Heart left ventricle (tissue), 16 donors: ENCODE results near the gene SATB2. TPM values are rescaled to one million over a fixed set of nuclear protein-coding genes. Genes with fewer than 3 reads are reported as not detected.

Experiments used
- ATAC-seq, 4 donors: fragments of 200-7000 bp; cut with Tn5 transposase; one replicate each; pipeline ENCODE4 v1.9.1; 2020 to 2022; ENCODE audit warnings: moderate library complexity in 4 of 4, mild to moderate bottlenecking in 3 of 4, moderate number of reproducible peaks in 1 of 4
- DNase-seq, 5 donors: peaks; one replicate each; pipeline ENCODE4 v3.0.0-alpha.2; 2020
- H3K27ac ChIP-seq, 12 donors: fragments of 200-600 bp; sonication (generic) in 4 of 12; one replicate each; pipeline versions ENCODE4 v1.5.0 to v1.8.0; 2016 to 2022; ENCODE audit warnings: mild to moderate bottlenecking in 2 of 12
- H3K27me3 ChIP-seq, 9 donors: fragments of 200-600 bp; sonication (generic) in 2 of 9; one replicate each; pipeline versions ENCODE4 v1.5.1 to v1.8.0; 2016 to 2022; ENCODE audit warnings: mild to moderate bottlenecking in 3 of 9
- H3K36me3 ChIP-seq, 9 donors: fragments of 200-600 bp; sonication (generic) in 2 of 9; one replicate each; pipeline versions ENCODE4 v1.5.0 to v1.8.0; 2018 to 2022; ENCODE audit warnings: mild to moderate bottlenecking in 2 of 9
- H3K4me1 ChIP-seq, 12 donors: fragments of 200-600 bp; sonication (generic) in 4 of 12; one replicate each; pipeline versions ENCODE4 v1.5.0 to v1.8.0; 2016 to 2022; ENCODE audit warnings: mild to moderate bottlenecking in 3 of 12
- H3K4me3 ChIP-seq, 12 donors: fragments of 200-600 bp; sonication (generic) in 4 of 12; one replicate each; pipeline versions ENCODE4 v1.5.0 to v1.8.0; 2017 to 2022; ENCODE audit warnings: mild to moderate bottlenecking in 9 of 12, moderate library complexity in 4 of 12
- H3K9me3 ChIP-seq, 12 donors: fragments of 200-600 bp; sonication (generic) in 4 of 12; one replicate each; pipeline versions ENCODE4 v1.5.0 to v1.8.0; 2016 to 2022; ENCODE audit warnings: mild to moderate bottlenecking in 1 of 12
- CTCF ChIP-seq, 12 donors: fragments of 200-600 bp; sonication (generic) in 4 of 12; IDR thresholded peaks; one replicate each; pipeline versions ENCODE4 v1.5.0 to v1.8.0; 2018 to 2022; ENCODE audit warnings: antibody characterized with exemption in 12 of 12, mild to moderate bottlenecking in 5 of 12
- POLR2A ChIP-seq, 2 donors: fragments of 450-650 bp; IDR thresholded peaks; one replicate each; pipeline ENCODE4 v1.6.1; 2017; ENCODE audit warnings: antibody characterized with exemption in 2 of 2, mild to moderate bottlenecking in 2 of 2, moderate library complexity in 2 of 2
- WGBS, 4 donors: extraction: QIAGEN DNeasy Blood & Tissue Kit in 2 of 4; methylation state at CpG; one replicate each; pipeline versions ENCODE4 v1.1.5 to v1.1.7; 2013 to 2018; 5-methylcytosine and 5-hydroxymethylcytosine counted together
- intact Hi-C, 10 donors: fragments of 100-400 bp; cut with DNase I; formaldehyde crosslinking; loops; one replicate each; pipeline versions ENCODE4 v1.11.1 to v1.14.2; 2022
- polyA plus RNA-seq, 2 donors: library from polyadenylated mRNA; stranded (reverse); fragments of 200-250 nt; gene quantifications; one replicate each; pipeline ENCODE4 v1.2.3, GENCODE V29; 2013
- total RNA-seq, 9 donors: library from RNA; depleted of rRNA in 2 of 9; stranded (reverse); fragments of >200 nt in 2 of 9; fragmentation: NEBNext Ultra II Directional in 3 of 9; extraction: Animal tissue kit (Norgen Biotek cat#: 25700) in 3 of 9; gene quantifications; one replicate each; pipeline versions ENCODE4 v1.1.0 to v1.2.4, GENCODE V29; 2016 to 2023
- donor health status: ischemic (EF 13 %, LVEDD 7.1; RV severe dilation, severe dysfunction).
- donor health status: healthy with polysubstance abuse.
- donor health status: DM: no; HTN: yes; CAD: no.
- donor health status: DM: no; HTN: no; CAD: no.
- donor health status: ischemic (EF 25% LVEDD 6.9; RV normal size, moderate dysfunction).
- donor health status: ischemic (EF 25% LVEDD 5.7; RV mildly dilated, moderate dysfunction).
- donor health status: healthy.
- donor health status: DM: yes; HTN: yes; CAD: no.
- donor health status: ischemic (EF 35%, LVEDD 5.7; RV mildly dilated, moderate dysfunction).
- donor health status: nonischemic (EF 11% LVEDD 7.7; RV severe dilation, severe dysfunction).
- donor health status: DM: yes; HTN: yes; CAD: no.
- donor health status: PGD.
- donor health status: ischemic (EF 29% LVEDD 5.4; RV normal size, mild dysfunction).
- donor health status: nonischemic (EF 23%, LVEDD 6.1; RV moderate dilation, normal function).

The SATB2 gene
- total and polyA plus RNA-seq, 11 donors = 0.38 to 3.3 (median 1.2) TPM

GRCh38 chr2:199228887-199229819 is 228.6 kb downstream of the SATB2 start:
- DNase-seq = no peak
- 85 to 86% (median 86%) methylated on average over 18 to 19 of the region's 19 CpGs for WGBS, 4 donors
- no peak for TF ChIP-seq CTCF (IDR thresholded peaks at IDR 0.05)
- TF ChIP-seq POLR2A (IDR thresholded peaks at IDR 0.05) = no peak

GRCh38 chr2:199223791-199224190 is 233.9 kb downstream of the SATB2 start:
- intact Hi-C loops = no loop called here
- peaks cover 0 to 10% (median 0%) of the 10 kb centered on the region in 12 donors for H3K9me3 ChIP-seq
- H3K27me3 ChIP-seq = no peaks in the 10 kb centered on the region
- 68 to 73% (median 72%) methylated on average over 6 of the region's 6 CpGs for WGBS, 4 donors
- no peak overlapping the region for H3K27ac ChIP-seq
- no peak for TF ChIP-seq CTCF (IDR thresholded peaks at IDR 0.05)
- TF ChIP-seq POLR2A (IDR thresholded peaks at IDR 0.05) = no peak
- no peak overlapping the region for H3K4me3 ChIP-seq
- DNase-seq = no peak
- no peaks in the 10 kb centered on the region for H3K4me1 ChIP-seq
- H3K36me3 ChIP-seq = no peaks in the 10 kb centered on the region
- no peak for ATAC-seq

More at GRCh38 chr2:199228887-199229819, 228.6 kb downstream of the SATB2 start:
- Histone ChIP-seq H3K4me1 (no peaks in the 10 kb centered on the region), H3K27me3 (no peaks in the 10 kb centered on the region), H3K36me3 (no peaks in the 10 kb centered on the region), H3K4me3 (no peak overlapping the region), H3K27ac (no peak overlapping the region), H3K9me3 (peaks cover 0 to 3% (median 0%) of the 10 kb centered on the region in 12 donors)
- ATAC-seq = no peak
- intact Hi-C loops = no loop called here

- ATAC-seq = no peak
- TF ChIP-seq POLR2A (IDR thresholded peaks at IDR 0.05) = no peak
- TF ChIP-seq CTCF (IDR thresholded peaks at IDR 0.05) = no peak
- 67 to 77% (median 74%) methylated on average over 3 of the region's 3 CpGs for WGBS, 4 donors
- H3K27me3 ChIP-seq = no peaks in the 10 kb centered on the region
- no peaks in the 10 kb centered on the region for H3K36me3 ChIP-seq
- H3K9me3 ChIP-seq = peaks cover 0 to 10% (median 0%) of the 10 kb centered on the region in 12 donors
- intact Hi-C loops = no loop called here
- H3K4me3 ChIP-seq = no peak overlapping the region
- no peak for DNase-seq
- no peak overlapping the region for H3K27ac ChIP-seq
- no peaks in the 10 kb centered on the region for H3K4me1 ChIP-seq
Measured at GRCh38 chr2:199220920-199221319, 236.8 kb downstream of the SATB2 start.

DNA sequence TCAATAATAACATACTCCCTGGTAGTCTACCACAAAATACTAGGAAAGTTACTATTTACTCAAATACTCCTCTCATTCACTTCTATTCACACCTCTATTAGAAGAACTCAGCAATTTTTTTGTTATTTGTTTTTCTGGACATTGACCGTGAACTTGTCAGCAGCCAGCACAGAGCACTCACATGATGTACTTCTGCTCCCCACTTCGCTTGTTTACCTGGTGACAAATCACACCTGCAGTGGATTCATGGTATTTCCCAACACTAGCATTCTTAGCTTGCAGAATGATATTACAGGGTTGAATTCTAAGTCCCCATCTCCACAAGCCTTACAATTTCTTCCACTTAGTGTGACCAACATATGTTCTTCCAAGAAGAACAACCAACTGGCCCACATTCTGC is 238.2 kb downstream of the SATB2 start:
- intact Hi-C loops = no loop called here
- WGBS, 4 donors = 74 to 86% (median 80%) methylated on average over 2 of the region's 2 CpGs
- Histone ChIP-seq H3K4me3 (no peak overlapping the region), H3K27me3 (no peaks in the 10 kb centered on the region), H3K9me3 (peaks cover 0 to 10% (median 0%) of the 10 kb centered on the region in 12 donors), H3K36me3 (no peaks in the 10 kb centered on the region), H3K27ac (no peak overlapping the region), H3K4me1 (no peaks in the 10 kb centered on the region)
- ATAC-seq (no peak), DNase-seq (no peak)
- no peak for TF ChIP-seq POLR2A (IDR thresholded peaks at IDR 0.05)
